GM21619 (cell line): ENCODE measurements around the gene THBS1.

ENCODE experiments used
- ATAC-seq: cut with Tn5 transposase; IDR thresholded peaks from one replicate; pipeline ENCODE4 v1.9.1; 2021; ENCODE audit not compliant: unreplicated experiment

Gene THBS1

GRCh38 chr15:39588531-39589192 is 7.8 kb downstream of the THBS1 start:
- no peak for ATAC-seq

- no peak for ATAC-seq
These were observed 8.4 kb downstream of the THBS1 start for GRCh38 chr15:39589193-39589814.

- no peak for ATAC-seq
These were observed 9.2 kb downstream of the THBS1 start for GRCh38 chr15:39589815-39590644.

GRCh38 chr15:39591141-39591895 is 10.4 kb downstream of the THBS1 start:
- ATAC-seq = no peak

DNA sequence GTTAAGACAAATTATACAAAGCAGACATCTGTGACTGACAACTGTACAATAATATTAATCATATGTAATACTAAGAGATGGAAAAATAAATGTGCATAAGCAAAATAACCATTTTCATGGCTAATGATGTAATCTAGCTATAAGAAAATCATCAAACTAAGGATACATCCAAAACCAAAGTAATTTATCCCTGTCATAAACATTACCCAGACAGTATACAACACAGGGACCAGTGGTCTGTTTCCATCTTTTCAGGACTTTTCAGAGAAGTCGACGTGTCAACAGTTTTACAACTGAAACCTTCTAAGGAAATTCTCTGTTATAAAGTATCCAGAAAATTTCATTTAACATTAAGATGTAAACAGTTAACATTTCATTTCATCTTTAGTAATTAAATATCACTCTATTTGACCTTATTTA is 11.0 kb downstream of the THBS1 start:
- no peak for ATAC-seq

- no peak for ATAC-seq
These were observed 11.6 kb downstream of the THBS1 start for GRCh38 chr15:39592500-39592899.

GRCh38 chr15:39593071-39593655 is 12.3 kb downstream of the THBS1 start:
- ATAC-seq = no peak

DNA sequence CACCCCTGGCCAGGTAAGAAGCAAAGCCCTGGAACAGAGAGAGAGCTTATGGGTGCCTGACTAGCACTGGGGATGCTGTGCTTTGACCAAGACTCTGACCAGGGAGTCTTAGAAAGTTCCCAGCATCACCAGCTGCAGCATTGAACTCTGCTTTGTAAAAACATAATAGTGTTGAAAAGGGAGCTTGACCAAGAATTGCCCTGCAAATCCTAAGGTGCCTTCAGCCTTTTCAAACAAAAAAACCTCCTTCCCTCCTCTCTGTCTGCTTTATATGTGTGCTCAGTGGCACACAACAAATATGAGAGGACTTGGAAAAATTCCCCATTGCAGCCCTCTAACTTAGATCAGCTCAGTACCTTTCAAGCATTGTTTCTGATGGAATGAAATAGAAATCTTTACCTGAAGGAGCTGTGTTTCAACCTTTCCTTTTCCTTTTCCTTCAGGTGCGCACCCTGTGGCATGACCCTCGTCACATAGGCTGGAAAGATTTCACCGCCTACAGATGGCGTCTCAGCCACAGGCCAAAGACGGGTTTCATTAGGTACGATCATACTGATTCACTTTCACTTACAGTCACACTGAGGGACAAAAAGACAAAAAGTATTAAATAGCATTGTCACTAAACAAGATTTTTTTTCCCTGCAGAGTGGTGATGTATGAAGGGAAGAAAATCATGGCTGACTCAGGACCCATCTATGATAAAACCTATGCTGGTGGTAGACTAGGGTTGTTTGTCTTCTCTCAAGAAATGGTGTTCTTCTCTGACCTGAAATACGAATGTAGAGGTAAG is 13.0 kb downstream of the THBS1 start:
- ATAC-seq = no peak

DNA sequence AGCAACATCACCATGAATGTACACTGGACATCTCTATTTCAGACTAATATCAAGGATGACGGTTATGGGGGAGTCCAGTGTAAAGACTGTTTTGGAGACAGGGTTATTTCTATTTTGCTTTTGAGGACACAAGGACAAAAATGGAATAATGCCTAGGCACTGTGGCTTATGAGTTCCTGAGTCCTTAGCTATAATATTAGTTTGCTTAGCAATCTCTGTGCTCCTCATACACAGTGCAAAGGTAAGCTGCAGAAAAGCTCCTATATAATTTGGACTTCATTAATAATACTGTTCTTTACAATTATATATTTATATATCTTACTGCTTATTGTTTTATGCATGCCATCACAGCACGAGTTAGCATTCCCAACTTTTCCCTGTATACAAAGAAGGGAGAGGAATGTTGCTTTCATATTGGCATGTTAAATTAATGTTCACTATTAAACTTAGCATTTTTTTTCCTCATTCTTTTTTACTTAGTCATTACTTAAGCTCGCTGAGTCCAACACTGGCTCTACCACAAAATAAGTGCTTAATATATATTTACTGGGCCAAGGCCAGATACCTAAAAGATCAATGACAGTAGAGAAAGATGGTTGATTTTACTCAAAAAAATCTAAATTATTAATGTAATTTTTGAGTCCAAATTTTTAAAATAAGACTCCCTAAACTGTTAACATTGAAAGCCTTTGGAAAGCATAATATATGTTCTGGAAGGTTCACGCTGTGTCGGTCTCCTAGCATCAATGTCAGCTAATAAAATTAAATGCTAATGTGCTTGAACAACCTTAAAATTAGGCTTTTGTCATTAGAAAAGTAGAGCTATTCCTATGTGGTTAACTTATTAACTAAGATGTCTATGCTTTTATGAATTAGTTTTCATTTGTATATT is 13.8 kb downstream of the THBS1 start:
- no peak for ATAC-seq

DNA sequence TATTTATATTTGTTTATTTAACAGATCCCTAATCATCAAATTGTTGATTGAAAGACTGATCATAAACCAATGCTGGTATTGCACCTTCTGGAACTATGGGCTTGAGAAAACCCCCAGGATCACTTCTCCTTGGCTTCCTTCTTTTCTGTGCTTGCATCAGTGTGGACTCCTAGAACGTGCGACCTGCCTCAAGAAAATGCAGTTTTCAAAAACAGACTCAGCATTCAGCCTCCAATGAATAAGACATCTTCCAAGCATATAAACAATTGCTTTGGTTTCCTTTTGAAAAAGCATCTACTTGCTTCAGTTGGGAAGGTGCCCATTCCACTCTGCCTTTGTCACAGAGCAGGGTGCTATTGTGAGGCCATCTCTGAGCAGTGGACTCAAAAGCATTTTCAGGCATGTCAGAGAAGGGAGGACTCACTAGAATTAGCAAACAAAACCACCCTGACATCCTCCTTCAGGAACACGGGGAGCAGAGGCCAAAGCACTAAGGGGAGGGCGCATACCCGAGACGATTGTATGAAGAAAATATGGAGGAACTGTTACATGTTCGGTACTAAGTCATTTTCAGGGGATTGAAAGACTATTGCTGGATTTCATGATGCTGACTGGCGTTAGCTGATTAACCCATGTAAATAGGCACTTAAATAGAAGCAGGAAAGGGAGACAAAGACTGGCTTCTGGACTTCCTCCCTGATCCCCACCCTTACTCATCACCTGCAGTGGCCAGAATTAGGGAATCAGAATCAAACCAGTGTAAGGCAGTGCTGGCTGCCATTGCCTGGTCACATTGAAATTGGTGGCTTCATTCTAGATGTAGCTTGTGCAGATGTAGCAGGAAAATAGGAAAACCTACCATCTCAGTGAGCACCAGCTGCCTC is 14.7 kb downstream of the THBS1 start:
- ATAC-seq = no peak

DNA sequence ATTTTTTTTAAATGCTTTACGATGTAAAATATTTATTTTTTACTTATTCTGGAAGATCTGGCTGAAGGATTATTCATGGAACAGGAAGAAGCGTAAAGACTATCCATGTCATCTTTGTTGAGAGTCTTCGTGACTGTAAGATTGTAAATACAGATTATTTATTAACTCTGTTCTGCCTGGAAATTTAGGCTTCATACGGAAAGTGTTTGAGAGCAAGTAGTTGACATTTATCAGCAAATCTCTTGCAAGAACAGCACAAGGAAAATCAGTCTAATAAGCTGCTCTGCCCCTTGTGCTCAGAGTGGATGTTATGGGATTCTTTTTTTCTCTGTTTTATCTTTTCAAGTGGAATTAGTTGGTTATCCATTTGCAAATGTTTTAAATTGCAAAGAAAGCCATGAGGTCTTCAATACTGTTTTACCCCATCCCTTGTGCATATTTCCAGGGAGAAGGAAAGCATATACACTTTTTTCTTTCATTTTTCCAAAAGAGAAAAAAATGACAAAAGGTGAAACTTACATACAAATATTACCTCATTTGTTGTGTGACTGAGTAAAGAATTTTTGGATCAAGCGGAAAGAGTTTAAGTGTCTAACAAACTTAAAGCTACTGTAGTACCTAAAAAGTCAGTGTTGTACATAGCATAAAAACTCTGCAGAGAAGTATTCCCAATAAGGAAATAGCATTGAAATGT is 15.6 kb downstream of the THBS1 start:
- no peak for ATAC-seq

DNA sequence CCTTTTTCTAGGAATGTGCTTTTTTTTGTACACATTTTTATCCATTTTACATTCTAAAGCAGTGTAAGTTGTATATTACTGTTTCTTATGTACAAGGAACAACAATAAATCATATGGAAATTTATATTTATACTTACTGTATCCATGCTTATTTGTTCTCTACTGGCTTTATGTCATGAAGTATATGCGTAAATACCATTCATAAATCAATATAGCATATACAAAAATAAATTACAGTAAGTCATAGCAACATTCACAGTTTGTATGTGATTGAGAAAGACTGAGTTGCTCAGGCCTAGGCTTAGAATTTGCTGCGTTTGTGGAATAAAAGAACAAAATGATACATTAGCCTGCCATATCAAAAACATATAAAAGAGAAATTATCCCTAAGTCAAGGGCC is 16.5 kb downstream of the THBS1 start:
- no peak for ATAC-seq

- ATAC-seq = no peak
These were observed 16.9 kb downstream of the THBS1 start for GRCh38 chr15:39597751-39598185.

DNA sequence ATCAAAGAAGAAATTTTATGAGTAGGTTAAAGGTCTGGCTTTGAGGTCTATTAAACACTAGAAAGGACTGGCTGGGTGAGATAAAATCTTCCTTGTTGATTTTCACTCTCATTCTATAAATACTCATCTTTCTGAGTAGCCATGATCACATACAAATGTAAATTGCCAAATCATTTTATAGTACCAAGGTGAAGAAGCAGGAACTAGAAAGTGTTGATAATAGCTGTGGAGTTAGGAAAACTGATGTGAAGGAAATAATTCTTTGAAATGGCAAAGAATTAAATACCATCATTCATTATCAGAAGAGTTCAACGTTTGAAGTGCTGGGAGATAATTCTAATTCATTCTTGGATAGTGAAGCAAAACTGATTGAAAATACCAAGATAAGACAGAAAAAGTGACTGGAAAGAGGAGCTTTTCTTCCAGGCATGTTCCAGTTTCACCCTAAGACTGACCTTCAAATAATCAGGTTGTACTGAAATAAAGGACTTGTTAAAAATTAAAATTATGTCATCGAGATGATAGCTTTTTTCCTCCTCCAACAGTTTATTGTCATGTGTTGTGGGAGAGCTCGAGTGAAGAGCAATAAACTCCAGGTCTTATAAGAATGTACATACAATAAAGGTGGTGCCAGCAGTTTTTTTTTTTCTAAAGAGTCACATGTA is 17.4 kb downstream of the THBS1 start:
- no peak for ATAC-seq

DNA sequence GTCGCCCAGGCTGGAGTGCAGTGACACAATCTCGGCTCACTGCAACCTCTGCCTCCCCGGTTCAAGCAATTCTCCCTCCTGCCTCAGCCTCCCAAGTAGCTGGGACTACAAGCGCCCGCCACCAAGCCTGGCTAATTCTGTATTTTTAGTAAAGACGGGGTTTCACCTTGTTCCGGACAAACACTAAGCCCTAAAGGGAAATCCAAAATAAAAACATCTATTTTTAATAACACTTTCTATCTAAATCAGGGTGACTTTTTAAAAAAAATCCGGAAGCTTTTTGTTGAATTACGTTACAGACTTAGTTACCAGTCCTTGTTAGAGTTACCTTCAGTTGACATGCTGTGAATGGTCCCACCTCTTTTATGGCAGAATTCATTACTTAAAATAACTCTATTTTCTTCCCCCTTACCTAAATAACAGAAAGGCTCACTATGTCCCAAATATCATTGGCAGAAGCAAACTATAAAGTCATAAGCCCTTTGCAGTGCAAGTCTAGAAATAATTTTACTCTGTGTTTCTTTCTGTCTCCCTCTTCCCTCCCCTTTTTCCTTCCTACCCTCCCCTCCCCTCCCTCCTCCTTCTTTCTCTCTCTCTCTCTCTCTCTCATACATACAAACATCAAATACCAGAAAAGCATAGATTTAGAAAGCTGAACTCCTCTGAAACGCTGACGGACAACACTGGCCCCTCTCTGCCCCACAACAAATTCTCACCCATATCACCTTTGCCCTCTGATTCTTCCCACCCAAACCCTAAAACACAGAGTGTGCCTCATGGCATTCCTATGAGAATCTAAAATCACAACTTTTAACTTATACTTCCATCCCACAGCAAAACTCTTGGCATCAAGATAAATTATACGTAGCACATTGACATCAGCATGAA is 18.3 kb downstream of the THBS1 start:
- no peak for ATAC-seq

- no peak for ATAC-seq
These were observed 19.0 kb downstream of the THBS1 start for GRCh38 chr15:39599871-39600270.
